Muscle layer of colon (tissue), 2 donors: Measurements from ENCODE around the gene ZNF385B.

ENCODE experiments used
- H3K27ac ChIP-seq: one replicate; pipeline ENCODE4 v1.7.0; 2013; ENCODE audit warnings: low read depth, mild to moderate bottlenecking, low read length, moderate library complexity
- H3K27me3 ChIP-seq, 2 donors: one replicate each; pipeline ENCODE4 v1.7.0; 2013; ENCODE audit warnings: low read length in 2 of 2, mild to moderate bottlenecking in 2 of 2; ENCODE audit not compliant: insufficient read depth in 2 of 2, control insufficient read depth in 1 of 2
- H3K36me3 ChIP-seq: one replicate; pipeline ENCODE4 v1.7.0; 2013; ENCODE audit warnings: mild to moderate bottlenecking, low read length; ENCODE audit not compliant: insufficient read depth
- H3K4me1 ChIP-seq: one replicate; pipeline ENCODE4 v1.7.0; 2013; ENCODE audit warnings: mild to moderate bottlenecking, low read length; ENCODE audit not compliant: insufficient read depth
- H3K4me3 ChIP-seq, 2 donors: one replicate each; pipeline ENCODE4 v1.7.0; 2013; ENCODE audit warnings: low read length in 2 of 2, low read depth in 1 of 2, mild to moderate bottlenecking in 1 of 2, moderate library complexity in 1 of 2
- H3K9ac ChIP-seq: one replicate; pipeline ENCODE4 v1.7.0; 2013; ENCODE audit warnings: low read length
- H3K9me3 ChIP-seq: one replicate; pipeline ENCODE4 v1.7.0; 2013; ENCODE audit warnings: mild to moderate bottlenecking, low read length
- donor health status: abdominal sarcoma.
- donor health status: Adenocarcinoma of cecum.

The ZNF385B gene

DNA sequence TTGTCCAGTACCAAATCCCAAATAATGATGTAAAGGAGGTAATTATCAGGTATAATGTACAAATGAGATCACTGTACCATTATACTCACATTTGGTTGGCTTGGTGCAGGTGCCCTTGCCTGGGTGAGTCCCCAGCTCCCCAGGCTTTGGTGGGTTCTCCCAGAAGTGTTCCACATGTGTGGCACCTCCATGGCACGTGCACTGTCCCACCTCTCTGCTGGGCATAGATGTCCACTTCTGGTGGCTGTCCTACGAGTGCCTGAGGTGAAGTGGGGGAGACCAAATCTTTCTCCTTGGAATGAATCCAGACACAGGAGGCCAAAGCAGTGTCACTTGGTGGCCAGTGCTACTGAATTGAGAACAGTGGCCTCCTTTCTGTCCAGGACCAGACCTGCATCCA is 434.3 kb downstream of the ZNF385B start:
- Histone ChIP-seq H3K27ac (no peak overlapping the region), H3K4me1 (no peaks in the 10 kb centered on the region), H3K27me3 (peaks cover 0 to 5% of the 10 kb centered on the region in 2 donors), H3K9me3 (no peaks in the 10 kb centered on the region), H3K36me3 (no peaks in the 10 kb centered on the region), H3K9ac (no peak overlapping the region), H3K4me3 (no peak overlapping the region)

GRCh38 chr2:179424571-179424970 is 436.8 kb downstream of the ZNF385B start:
- H3K27me3 ChIP-seq = peaks cover 0 to 5% of the 10 kb centered on the region in 2 donors
- H3K4me1 ChIP-seq = no peaks in the 10 kb centered on the region
- no peak overlapping the region for H3K4me3 ChIP-seq
- H3K9ac ChIP-seq = no peak overlapping the region
- H3K27ac ChIP-seq = no peak overlapping the region
- H3K36me3 ChIP-seq = no peaks in the 10 kb centered on the region
- no peaks in the 10 kb centered on the region for H3K9me3 ChIP-seq

DNA sequence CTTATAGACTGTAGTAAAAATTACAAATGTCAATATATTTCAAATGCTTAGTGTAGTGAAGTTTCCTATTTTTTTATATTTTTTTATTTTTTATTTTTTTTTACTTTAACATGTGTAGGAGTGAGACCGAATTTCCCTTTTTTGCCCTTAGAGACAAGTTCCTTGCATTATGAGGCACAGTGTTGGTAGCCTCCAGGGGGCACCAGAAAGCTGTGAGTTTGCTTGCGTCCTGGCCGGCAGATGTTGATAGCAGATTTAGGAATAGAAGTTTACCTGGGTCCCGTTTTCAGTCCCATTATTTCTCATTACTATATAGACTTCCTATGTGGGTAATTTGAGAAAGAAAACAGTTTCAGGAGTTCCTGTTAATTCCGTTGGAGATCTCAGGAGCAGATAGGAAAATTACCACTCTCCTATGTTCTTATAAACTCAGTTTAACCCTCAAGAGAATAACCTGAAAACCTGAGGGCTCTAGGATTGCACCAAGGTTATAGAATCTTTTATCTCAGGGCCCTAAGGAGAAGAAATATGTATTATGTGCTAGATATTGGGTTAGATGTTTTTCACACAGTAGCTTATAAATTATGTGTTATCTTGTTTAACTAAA is 439.3 kb downstream of the ZNF385B start:
- H3K9ac ChIP-seq = no peak overlapping the region
- H3K27ac ChIP-seq = no peak overlapping the region
- H3K36me3 ChIP-seq = no peaks in the 10 kb centered on the region
- H3K9me3 ChIP-seq = no peaks in the 10 kb centered on the region
- H3K4me1 ChIP-seq = no peaks in the 10 kb centered on the region
- no peaks in the 10 kb centered on the region for H3K27me3 ChIP-seq
- H3K4me3 ChIP-seq = no peak overlapping the region

DNA sequence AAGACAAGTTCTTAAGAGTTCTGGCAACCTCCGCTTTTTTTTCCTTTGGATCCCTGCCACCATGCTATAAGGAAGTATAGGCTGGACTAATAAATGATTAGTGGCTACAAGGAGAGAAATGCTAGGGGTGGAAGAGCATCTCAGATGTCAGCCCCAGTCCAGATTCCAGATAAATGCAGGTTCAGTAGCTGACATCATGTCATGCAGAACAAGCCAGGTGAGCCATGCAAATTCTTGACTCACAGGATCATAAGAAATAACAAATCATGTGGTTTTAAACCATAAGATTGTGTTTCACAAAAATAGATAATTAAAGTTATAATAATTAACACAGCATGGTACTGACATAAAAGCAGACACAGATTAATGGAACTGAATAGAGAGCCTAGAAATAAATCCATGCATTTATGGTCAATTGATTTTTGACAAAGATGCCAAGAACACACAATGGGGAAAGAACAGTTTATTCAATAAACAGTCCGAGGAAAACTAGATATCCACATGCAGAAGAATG is 443.9 kb downstream of the ZNF385B start:
- H3K9ac ChIP-seq = no peak overlapping the region
- no peaks in the 10 kb centered on the region for H3K27me3 ChIP-seq
- no peak overlapping the region for H3K4me3 ChIP-seq
- no peaks in the 10 kb centered on the region for H3K36me3 ChIP-seq
- H3K27ac ChIP-seq = no peak overlapping the region
- no peaks in the 10 kb centered on the region for H3K4me1 ChIP-seq
- H3K9me3 ChIP-seq = no peaks in the 10 kb centered on the region

- Histone ChIP-seq H3K27me3 (no peaks in the 10 kb centered on the region), H3K9ac (no peak overlapping the region), H3K9me3 (no peaks in the 10 kb centered on the region), H3K36me3 (no peaks in the 10 kb centered on the region), H3K4me3 (no peak overlapping the region), H3K27ac (no peak overlapping the region), H3K4me1 (no peaks in the 10 kb centered on the region)
Measured at GRCh38 chr2:179412112-179412511, 449.3 kb downstream of the ZNF385B start.

GRCh38 chr2:179410552-179411356 is 450.7 kb downstream of the ZNF385B start:
- no peaks in the 10 kb centered on the region for H3K9me3 ChIP-seq
- no peaks in the 10 kb centered on the region for H3K4me1 ChIP-seq
- H3K36me3 ChIP-seq = no peaks in the 10 kb centered on the region
- no peak overlapping the region for H3K9ac ChIP-seq
- no peak overlapping the region for H3K27ac ChIP-seq
- no peaks in the 10 kb centered on the region for H3K27me3 ChIP-seq
- no peak overlapping the region for H3K4me3 ChIP-seq

- no peak overlapping the region for H3K27ac ChIP-seq
- H3K36me3 ChIP-seq = no peaks in the 10 kb centered on the region
- no peak overlapping the region for H3K9ac ChIP-seq
- no peaks in the 10 kb centered on the region for H3K27me3 ChIP-seq
- H3K4me3 ChIP-seq = no peak overlapping the region
- no peaks in the 10 kb centered on the region for H3K4me1 ChIP-seq
- H3K9me3 ChIP-seq = no peaks in the 10 kb centered on the region
Measured at GRCh38 chr2:179403624-179404023, 457.8 kb downstream of the ZNF385B start.

DNA sequence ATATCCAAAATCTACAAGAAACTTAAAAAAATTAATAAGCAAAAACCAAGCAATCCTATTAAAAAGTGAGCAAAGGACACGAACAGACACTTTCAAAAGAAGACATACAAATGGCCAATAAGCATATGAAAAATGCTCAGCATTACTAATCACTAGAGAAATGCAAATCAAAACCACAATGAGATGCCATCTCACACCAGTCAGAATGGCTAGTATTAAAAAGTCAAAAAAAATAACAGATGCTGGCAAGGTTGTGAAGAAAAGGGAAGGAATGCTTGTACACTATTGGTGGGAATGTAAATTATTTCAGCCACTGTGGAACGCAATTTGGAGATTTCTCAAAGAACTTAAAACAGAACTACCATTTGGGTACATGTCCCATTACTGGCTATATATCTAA is 467.9 kb downstream of the ZNF385B start:
- Histone ChIP-seq H3K36me3 (no peaks in the 10 kb centered on the region), H3K4me1 (no peaks in the 10 kb centered on the region), H3K9ac (no peak overlapping the region), H3K27ac (no peak overlapping the region), H3K4me3 (no peak overlapping the region), H3K9me3 (no peaks in the 10 kb centered on the region), H3K27me3 (no peaks in the 10 kb centered on the region)
